ENCODE data around the gene FBXO24. TPM values are rescaled to one million over a fixed set of nuclear protein-coding genes. Genes with fewer than 3 reads are reported as not detected.

Gene FBXO24
- polyA plus RNA-seq, 1 donor (not counting 4 experiments of a cell fraction or from before 2014, with no cell fraction given), result 0.22 TPM

- no peak for FAIRE-seq
- dilution Hi-C loops (cut with MboI; ENCODE audit: extremely low pct_ligation_motif_present, low sequenced_read_pairs), result no loop called here
- TF ChIP-seq CTCF (optimal IDR thresholded peaks at IDR 0.05 in 1 of 3, IDR thresholded peaks at IDR 0.05 in 1 of 3, conservative IDR thresholded peaks at IDR 0.05 in 1 of 3; ENCODE audit: extremely low read depth in 1 of 3, insufficient read depth in 2 of 3, low read length in 3 of 3) (no peak), EZH2 (IDR thresholded peaks at IDR 0.05; ENCODE audit: low read length) (no peak)
- Histone ChIP-seq H3K4me3 (ENCODE audit: control insufficient read depth in 2 of 3, extremely low read depth in 1 of 3, insufficient read depth in 2 of 3, low read depth in 1 of 3, low read length in 3 of 3) (no peak overlapping the region), H3K4me1 (ENCODE audit: control insufficient read depth, extremely low read depth, insufficient read depth, low read length) (peaks cover 3% of the 10 kb centered on the region), H3K9ac (ENCODE audit: control insufficient read depth, extremely low read depth, insufficient read depth, low read length) (no peak overlapping the region), H3K79me2 (ENCODE audit: control insufficient read depth, insufficient read depth, low read length) (no peaks in the 10 kb centered on the region), H3K9me3 (ENCODE audit: control insufficient read depth, low read depth, low read length) (no peaks in the 10 kb centered on the region), H3K9me1 (ENCODE audit: control insufficient read depth, extremely low read depth, insufficient read depth, low read length) (no peaks in the 10 kb centered on the region), H3K36me3 (ENCODE audit: control insufficient read depth in 2 of 2, extremely low read depth in 1 of 2, insufficient read depth in 2 of 2, low read length in 2 of 2) (peaks cover 0 to 12% of the 10 kb centered on the region in 2 experiments), H3K4me2 (ENCODE audit: control insufficient read depth, extremely low read depth, insufficient read depth, low read depth, low read length) (no peak overlapping the region), H3K27me3 (ENCODE audit: control insufficient read depth, extremely low read depth, insufficient read depth, low read length) (peaks cover 23% of the 10 kb centered on the region), H4K20me1 (ENCODE audit: control insufficient read depth, extremely low read depth, insufficient read depth, low read length) (no peaks in the 10 kb centered on the region), H3K27ac (ENCODE audit: control insufficient read depth, insufficient read depth, low read length) (no peak overlapping the region), H2AFZ (ENCODE audit: control insufficient read depth, low read length) (no peak overlapping the region)
- DNase-seq (ENCODE audit: low read depth, low spot score), result no peak
Observed at GRCh38 chr7:100570954-100571828, 14.9 kb upstream of the FBXO24 start.

- Histone ChIP-seq H3K4me2 (ENCODE audit: control insufficient read depth, extremely low read depth, insufficient read depth, low read depth, low read length) (no peak overlapping the region), H3K27ac (ENCODE audit: control insufficient read depth, insufficient read depth, low read length) (no peak overlapping the region), H2AFZ (ENCODE audit: control insufficient read depth, low read length) (no peak overlapping the region), H3K27me3 (ENCODE audit: control insufficient read depth, extremely low read depth, insufficient read depth, low read length) (peaks cover 23% of the 10 kb centered on the region), H4K20me1 (ENCODE audit: control insufficient read depth, extremely low read depth, insufficient read depth, low read length) (no peaks in the 10 kb centered on the region), H3K4me3 (ENCODE audit: control insufficient read depth in 2 of 3, extremely low read depth in 1 of 3, insufficient read depth in 2 of 3, low read depth in 1 of 3, low read length in 3 of 3) (no peak overlapping the region), H3K36me3 (ENCODE audit: control insufficient read depth in 2 of 2, extremely low read depth in 1 of 2, insufficient read depth in 2 of 2, low read length in 2 of 2) (peaks cover 0 to 12% of the 10 kb centered on the region in 2 experiments), H3K79me2 (ENCODE audit: control insufficient read depth, insufficient read depth, low read length) (no peaks in the 10 kb centered on the region), H3K9me1 (ENCODE audit: control insufficient read depth, extremely low read depth, insufficient read depth, low read length) (no peaks in the 10 kb centered on the region), H3K9me3 (ENCODE audit: control insufficient read depth, low read depth, low read length) (no peaks in the 10 kb centered on the region), H3K9ac (ENCODE audit: control insufficient read depth, extremely low read depth, insufficient read depth, low read length) (no peak overlapping the region), H3K4me1 (ENCODE audit: control insufficient read depth, extremely low read depth, insufficient read depth, low read length) (peaks cover 3% of the 10 kb centered on the region)
- DNase-seq (ENCODE audit: low read depth, low spot score) (no peak), FAIRE-seq (no peak)
- TF ChIP-seq EZH2 (IDR thresholded peaks at IDR 0.05; ENCODE audit: low read length) (no peak), CTCF (optimal IDR thresholded peaks at IDR 0.05 in 1 of 3, IDR thresholded peaks at IDR 0.05 in 1 of 3, conservative IDR thresholded peaks at IDR 0.05 in 1 of 3; ENCODE audit: extremely low read depth in 1 of 3, insufficient read depth in 2 of 3, low read length in 3 of 3) (no peak)
- dilution Hi-C loops (cut with MboI; ENCODE audit: extremely low pct_ligation_motif_present, low sequenced_read_pairs), result no loop called here
Observed at GRCh38 chr7:100571829-100572116, 14.4 kb upstream of the FBXO24 start.
